ENCODE data around the gene FAM118B.

DNA sequence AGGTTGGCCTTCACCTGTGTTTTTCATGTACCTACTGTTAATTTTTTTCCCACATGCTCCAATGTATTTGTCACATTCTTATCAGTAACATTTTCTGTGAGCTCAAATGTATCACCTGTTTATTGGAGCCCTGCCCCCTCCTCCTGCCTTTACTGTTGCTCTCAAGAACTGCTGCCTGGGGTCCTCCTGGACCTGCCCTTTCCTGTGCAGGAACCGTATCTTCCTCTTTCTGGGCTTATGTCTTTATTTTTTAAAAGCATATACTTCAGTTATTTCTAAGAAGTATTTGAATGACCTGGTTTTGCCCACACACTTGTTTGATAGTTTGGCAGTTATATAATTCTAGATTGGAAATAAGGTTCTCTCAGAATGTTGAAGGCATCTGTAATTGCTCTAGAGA is 5.9 kb downstream of the FAM118B start:
- TF ChIP-seq, protein P1, sequence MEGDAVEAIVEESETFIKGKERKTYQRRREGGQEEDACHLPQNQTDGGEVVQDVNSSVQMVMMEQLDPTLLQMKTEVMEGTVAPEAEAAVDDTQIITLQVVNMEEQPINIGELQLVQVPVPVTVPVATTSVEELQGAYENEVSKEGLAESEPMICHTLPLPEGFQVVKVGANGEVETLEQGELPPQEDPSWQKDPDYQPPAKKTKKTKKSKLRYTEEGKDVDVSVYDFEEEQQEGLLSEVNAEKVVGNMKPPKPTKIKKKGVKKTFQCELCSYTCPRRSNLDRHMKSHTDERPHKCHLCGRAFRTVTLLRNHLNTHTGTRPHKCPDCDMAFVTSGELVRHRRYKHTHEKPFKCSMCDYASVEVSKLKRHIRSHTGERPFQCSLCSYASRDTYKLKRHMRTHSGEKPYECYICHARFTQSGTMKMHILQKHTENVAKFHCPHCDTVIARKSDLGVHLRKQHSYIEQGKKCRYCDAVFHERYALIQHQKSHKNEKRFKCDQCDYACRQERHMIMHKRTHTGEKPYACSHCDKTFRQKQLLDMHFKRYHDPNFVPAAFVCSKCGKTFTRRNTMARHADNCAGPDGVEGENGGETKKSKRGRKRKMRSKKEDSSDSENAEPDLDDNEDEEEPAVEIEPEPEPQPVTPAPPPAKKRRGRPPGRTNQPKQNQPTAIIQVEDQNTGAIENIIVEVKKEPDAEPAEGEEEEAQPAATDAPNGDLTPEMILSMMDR (conservative IDR thresholded peaks at IDR 0.05; ENCODE audit: low read length) = no peak
- no peak for TF ChIP-seq EZH2phosphoT487 (IDR thresholded peaks at IDR 0.05; ENCODE audit: borderline replicate concordance)

Data from Loucy (cell line).